IPS-18c (cell line): ENCODE results near the gene WDR7.

Experiments used
- H3K4me3 ChIP-seq: 2 replicates; pipeline ENCODE4 v1.7.0; 2013; ENCODE audit warnings: low read depth, mild to moderate bottlenecking, low read length, moderate library complexity; ENCODE audit not compliant: insufficient read depth
- H3K9me3 ChIP-seq: one replicate; pipeline ENCODE4 v1.6.1; 2013; ENCODE audit warnings: mild to moderate bottlenecking, low read length, moderate library complexity; ENCODE audit not compliant: control insufficient read depth, insufficient read depth

WDR7 gene

GRCh38 chr18:56650944-56651770, at the start of gene WDR7:
TSS of gene WDR7 (plus strand) at chr18:56651359. CDS start at chr18:56672516, 21,157 bp downstream.
- H3K9me3 ChIP-seq, result no peaks in the 10 kb centered on the region
- H3K4me3 ChIP-seq, result peak within 1 kb of the TSS; percentile 78

- Histone ChIP-seq H3K4me3 (no peak overlapping the region), H3K9me3 (no peaks in the 10 kb centered on the region)
These were observed 44.5 kb upstream of the WDR7 start for GRCh38 chr18:56606618-56607017.

- Histone ChIP-seq H3K9me3 (no peaks in the 10 kb centered on the region), H3K4me3 (no peak overlapping the region)
These were observed 35.2 kb upstream of the WDR7 start for GRCh38 chr18:56615738-56616520.

DNA sequence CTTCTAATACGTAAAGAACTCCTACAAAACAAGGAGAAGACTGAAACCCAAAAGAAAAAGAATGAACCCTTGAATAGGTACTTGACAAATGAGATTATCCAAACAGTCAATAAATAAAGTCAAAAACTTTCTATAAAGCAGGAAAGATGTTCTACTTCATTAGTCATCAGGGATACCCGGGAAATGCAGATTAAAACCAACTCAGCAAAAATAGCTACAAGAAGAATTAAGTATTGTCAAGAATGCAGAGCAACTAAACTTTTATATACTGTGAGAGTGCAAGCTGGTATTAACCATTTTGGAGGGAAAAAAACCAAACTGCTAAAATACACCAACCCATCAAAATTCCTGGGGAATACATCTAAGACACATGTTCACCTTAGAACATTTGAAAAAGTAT, 23.2 kb upstream of the WDR7 start:
- H3K9me3 ChIP-seq, result no peaks in the 10 kb centered on the region
- H3K4me3 ChIP-seq, result no peak overlapping the region

- H3K4me3 ChIP-seq, result no peak overlapping the region
These were observed 18.8 kb upstream of the WDR7 start for GRCh38 chr18:56632070-56633022.

DNA sequence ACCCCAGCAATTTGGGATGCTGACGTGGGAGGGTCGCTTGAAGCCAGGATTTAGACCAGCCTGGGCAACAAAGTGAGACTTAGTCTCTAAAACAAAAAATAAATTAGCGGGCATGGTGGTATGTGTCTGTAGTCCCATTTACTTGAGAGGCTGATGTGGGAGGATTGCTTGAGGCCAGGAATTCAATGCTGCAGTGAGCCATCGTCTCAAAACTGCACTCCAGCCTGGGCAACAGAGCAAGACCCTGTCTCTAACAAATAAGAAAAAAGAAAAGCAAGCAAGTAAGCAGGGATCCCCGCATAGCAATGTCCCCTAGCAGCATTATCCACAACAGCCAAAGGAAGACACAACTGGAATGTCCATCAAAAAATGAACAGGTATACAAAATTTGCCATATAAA, 16.2 kb upstream of the WDR7 start:
- Histone ChIP-seq H3K9me3 (no peaks in the 10 kb centered on the region), H3K4me3 (no peak overlapping the region)

More at GRCh38 chr18:56632070-56633022, 18.8 kb upstream of the WDR7 start:
- H3K9me3 ChIP-seq, result no peaks in the 10 kb centered on the region

- no peaks in the 10 kb centered on the region for H3K9me3 ChIP-seq
- peak overlapping the region; percentile 99 for H3K4me3 ChIP-seq
These were observed 14.0 kb upstream of the WDR7 start for GRCh38 chr18:56637176-56637575.

DNA sequence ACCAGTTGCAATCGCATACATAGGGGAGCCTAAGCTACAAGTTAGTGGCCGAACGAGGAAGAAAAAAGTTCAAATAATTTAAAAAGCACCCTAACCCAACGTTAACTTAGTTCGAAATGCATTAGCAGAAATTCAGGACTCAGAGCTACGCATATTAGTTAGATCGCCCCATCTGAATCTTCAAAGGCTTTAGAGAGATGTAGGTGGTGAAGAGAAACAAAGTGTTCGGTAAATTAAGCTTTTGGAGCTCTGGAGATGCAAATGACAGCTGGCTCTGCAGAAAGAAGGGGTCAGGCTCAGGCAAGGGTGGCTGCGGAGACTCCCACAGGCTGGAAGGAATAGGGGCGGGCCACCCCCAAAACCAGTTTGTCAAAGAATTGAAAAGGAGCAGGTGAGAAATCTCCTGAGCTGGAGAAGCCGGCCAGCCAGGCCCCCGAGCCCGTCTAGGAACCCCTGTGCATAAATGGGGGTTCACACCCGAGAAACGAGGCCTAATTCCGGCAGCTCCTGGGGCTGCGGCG, 13.4 kb upstream of the WDR7 start:
- Histone ChIP-seq H3K4me3 (peak overlapping the region; percentile 99), H3K9me3 (no peaks in the 10 kb centered on the region)

- Histone ChIP-seq H3K4me3 (peak within 1 kb of the TSS; percentile 99), H3K9me3 (no peaks in the 10 kb centered on the region)
These were observed 12.7 kb upstream of the WDR7 start, which contains the start of gene TXNL1 for GRCh38 chr18:56638232-56639103. TSS of gene TXNL1 (minus strand) at chr18:56638592. CDS start at chr18:56638440, 152 bp downstream.

- Histone ChIP-seq H3K9me3 (no peaks in the 10 kb centered on the region), H3K4me3 (peak overlapping the region; percentile 63)
These were observed 12.1 kb upstream of the WDR7 start for GRCh38 chr18:56639104-56639381.

GRCh38 chr18:56639571-56639970, 11.6 kb upstream of the WDR7 start:
- Histone ChIP-seq H3K4me3 (peak overlapping the region; percentile 63; the same call in 1 of the 2 replicates), H3K9me3 (no peaks in the 10 kb centered on the region)

DNA sequence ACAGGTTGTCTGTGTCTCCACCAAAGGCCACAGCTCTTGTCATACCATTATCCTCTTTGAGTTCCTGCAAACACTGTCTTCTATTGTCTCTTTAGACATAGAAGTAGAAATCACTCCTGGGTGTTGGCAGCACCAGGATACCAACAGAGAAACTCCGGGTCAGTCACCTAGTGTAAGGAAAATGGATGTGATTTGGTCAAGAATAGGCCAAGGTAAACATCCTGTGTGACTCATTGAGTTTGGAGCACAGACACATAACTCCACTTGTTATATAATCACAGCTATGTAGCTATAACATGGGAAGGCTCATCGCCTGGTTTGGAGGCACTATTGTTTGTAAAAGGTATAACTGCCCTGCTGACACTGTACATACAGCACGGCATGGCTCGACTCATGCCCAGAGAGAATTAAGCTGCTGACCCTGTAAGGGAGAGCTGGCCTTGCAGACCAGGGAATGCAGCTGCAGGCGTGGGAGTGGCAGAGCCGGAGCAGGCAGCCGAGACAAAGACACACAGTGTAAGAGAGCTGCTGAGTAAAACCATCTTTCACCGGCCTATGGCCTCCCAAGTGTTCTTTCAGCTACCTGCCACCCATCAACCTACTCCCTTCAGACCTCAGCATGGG, 9.3 kb upstream of the WDR7 start:
- no peaks in the 10 kb centered on the region for H3K9me3 ChIP-seq
- no peak overlapping the region for H3K4me3 ChIP-seq

- H3K9me3 ChIP-seq, result no peaks in the 10 kb centered on the region
- H3K4me3 ChIP-seq, result no peak overlapping the region
These were observed 7.8 kb upstream of the WDR7 start for GRCh38 chr18:56643381-56643780.

GRCh38 chr18:56645415-56646016, 5.6 kb upstream of the WDR7 start:
- Histone ChIP-seq H3K9me3 (no peaks in the 10 kb centered on the region), H3K4me3 (no peak overlapping the region)

- H3K9me3 ChIP-seq, result no peaks in the 10 kb centered on the region
These were observed 4.1 kb upstream of the WDR7 start for GRCh38 chr18:56647071-56647470.

More at GRCh38 chr18:56647071-56647470, 4.1 kb upstream of the WDR7 start:
- H3K4me3 ChIP-seq, result no peak overlapping the region
